ENCODE results near the gene ENOX2.
"Not testable (repeated sequence)": the region's sequence is repeated elsewhere in the genome, so short reads cannot be mapped to it uniquely, and the experiment has no call there.

ENOX2 gene

GRCh38 chrX:130799393-130799792, 103.6 kb downstream of the ENOX2 start:
- no peak for DNase-seq (ENCODE audit: extremely low spot score)
- TF ChIP-seq, protein P1, sequence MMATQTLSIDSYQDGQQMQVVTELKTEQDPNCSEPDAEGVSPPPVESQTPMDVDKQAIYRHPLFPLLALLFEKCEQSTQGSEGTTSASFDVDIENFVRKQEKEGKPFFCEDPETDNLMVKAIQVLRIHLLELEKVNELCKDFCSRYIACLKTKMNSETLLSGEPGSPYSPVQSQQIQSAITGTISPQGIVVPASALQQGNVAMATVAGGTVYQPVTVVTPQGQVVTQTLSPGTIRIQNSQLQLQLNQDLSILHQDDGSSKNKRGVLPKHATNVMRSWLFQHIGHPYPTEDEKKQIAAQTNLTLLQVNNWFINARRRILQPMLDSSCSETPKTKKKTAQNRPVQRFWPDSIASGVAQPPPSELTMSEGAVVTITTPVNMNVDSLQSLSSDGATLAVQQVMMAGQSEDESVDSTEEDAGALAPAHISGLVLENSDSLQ (IDR thresholded peaks at IDR 0.05), result no peak
- no peak for TF ChIP-seq BHLHE40 (IDR thresholded peaks at IDR 0.05; ENCODE audit: borderline replicate concordance)
- no peak for TF ChIP-seq SP1 (IDR thresholded peaks at IDR 0.05)
- no peak for TF ChIP-seq NFRKB (IDR thresholded peaks at IDR 0.05)
- TF ChIP-seq ELF4 (IDR thresholded peaks at IDR 0.05), result no peak
- TF ChIP-seq HDGF (IDR thresholded peaks at IDR 0.05; ENCODE audit: borderline replicate concordance), result no peak
- TF ChIP-seq LEF1 (IDR thresholded peaks at IDR 0.05; ENCODE audit: borderline replicate concordance), result no peak
- TF ChIP-seq SUZ12 (IDR thresholded peaks at IDR 0.05), result no peak
- no peak for TF ChIP-seq TARDBP (IDR thresholded peaks at IDR 0.05)
- no peak for TF ChIP-seq FOXM1 (IDR thresholded peaks at IDR 0.05; ENCODE audit: borderline replicate concordance)
- no peak for TF ChIP-seq FOXK2 (IDR thresholded peaks at IDR 0.05)
- no peak for TF ChIP-seq ARNT (IDR thresholded peaks at IDR 0.05)
- no peak for TF ChIP-seq FOXA1 (IDR thresholded peaks at IDR 0.05)
- TF ChIP-seq L3MBTL2 (conservative IDR thresholded peaks at IDR 0.05), result no peak
- ChIA-PET CTCF (no interaction called here), POLR2A (no interaction called here)

- no peak for DNase-seq (ENCODE audit: extremely low spot score)
- POLR2A ChIA-PET, result no interaction called here
- CTCF ChIA-PET, result interaction anchor here (0.6 to 0.7 kb wide), 2 partner anchors 49 to 718 kb away, joined by 3 to 4 read pairs; no protein-coding TSS in a partner anchor
These were observed 109.0 kb downstream of the ENOX2 start for GRCh38 chrX:130793975-130794374.

DNA sequence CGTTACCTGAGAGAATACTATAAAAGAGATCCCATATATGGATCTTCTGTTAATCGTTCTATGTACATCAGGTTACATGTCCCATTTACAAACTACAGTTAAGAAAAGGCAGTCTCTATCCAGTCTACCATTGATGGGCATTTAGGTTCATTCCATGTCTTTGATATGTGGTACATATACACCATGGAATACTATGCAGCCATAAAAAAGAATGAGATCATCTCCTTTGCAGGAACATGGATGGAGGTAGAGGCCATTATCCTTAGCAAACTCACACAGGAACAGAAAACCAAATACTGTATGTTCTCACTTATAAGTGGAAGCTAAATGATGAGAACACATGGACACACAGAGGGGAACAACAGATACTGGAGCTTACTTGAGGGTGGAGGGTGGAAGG, 111.1 kb downstream of the ENOX2 start:
- CTCF ChIA-PET, result not testable (repeated sequence)

More at GRCh38 chrX:130793975-130794374, 109.0 kb downstream of the ENOX2 start:
- TF ChIP-seq TARDBP (IDR thresholded peaks at IDR 0.05), result no peak
- TF ChIP-seq, protein P1 (IDR thresholded peaks at IDR 0.05), result peak; percentile 41

GRCh38 chrX:130789793-130790192, 113.2 kb downstream of the ENOX2 start:
- no peak for DNase-seq (ENCODE audit: extremely low spot score)
- TF ChIP-seq FOXM1 (IDR thresholded peaks at IDR 0.05; ENCODE audit: borderline replicate concordance) (no peak), CTBP1 (IDR thresholded peaks at IDR 0.05; ENCODE audit: borderline replicate concordance) (no peak), SUZ12 (IDR thresholded peaks at IDR 0.05) (no peak), SP1 (IDR thresholded peaks at IDR 0.05) (no peak), ELF4 (IDR thresholded peaks at IDR 0.05) (no peak)
- POLR2A ChIA-PET, result no interaction called here
- CTCF ChIA-PET, result no interaction called here

More for the DNA sequence above, 111.1 kb downstream of the ENOX2 start:
- DNase-seq (ENCODE audit: extremely low spot score); POLR2A ChIA-PET: not testable (repeated sequence)

- no peak for DNase-seq (ENCODE audit: extremely low spot score)
- CTCF ChIA-PET, result no interaction called here
- TF ChIP-seq, protein P1 (IDR thresholded peaks at IDR 0.05), result no peak
- TF ChIP-seq NFRKB (IDR thresholded peaks at IDR 0.05), result no peak
- TF ChIP-seq FOXA1 (IDR thresholded peaks at IDR 0.05), result no peak
- no peak for TF ChIP-seq ZNF384 (IDR thresholded peaks at IDR 0.05)
- no peak for TF ChIP-seq SP1 (IDR thresholded peaks at IDR 0.05)
- TF ChIP-seq BHLHE40 (IDR thresholded peaks at IDR 0.05; ENCODE audit: borderline replicate concordance), result no peak
- TF ChIP-seq FOXK2 (IDR thresholded peaks at IDR 0.05), result no peak
- no peak for TF ChIP-seq L3MBTL2 (conservative IDR thresholded peaks at IDR 0.05)
- TF ChIP-seq LEF1 (IDR thresholded peaks at IDR 0.05; ENCODE audit: borderline replicate concordance), result no peak
- no peak for TF ChIP-seq CTBP1 (IDR thresholded peaks at IDR 0.05; ENCODE audit: borderline replicate concordance)
- TF ChIP-seq FOXM1 (IDR thresholded peaks at IDR 0.05; ENCODE audit: borderline replicate concordance), result no peak
- TF ChIP-seq ELF4 (IDR thresholded peaks at IDR 0.05), result no peak
- no peak for TF ChIP-seq SUZ12 (IDR thresholded peaks at IDR 0.05)
- no peak for TF ChIP-seq HDGF (IDR thresholded peaks at IDR 0.05; ENCODE audit: borderline replicate concordance)
- TF ChIP-seq TARDBP (IDR thresholded peaks at IDR 0.05), result no peak
- no peak for TF ChIP-seq ARNT (IDR thresholded peaks at IDR 0.05)
- POLR2A ChIA-PET, result no interaction called here
These were observed 114.0 kb downstream of the ENOX2 start for GRCh38 chrX:130788786-130789581.

DNA sequence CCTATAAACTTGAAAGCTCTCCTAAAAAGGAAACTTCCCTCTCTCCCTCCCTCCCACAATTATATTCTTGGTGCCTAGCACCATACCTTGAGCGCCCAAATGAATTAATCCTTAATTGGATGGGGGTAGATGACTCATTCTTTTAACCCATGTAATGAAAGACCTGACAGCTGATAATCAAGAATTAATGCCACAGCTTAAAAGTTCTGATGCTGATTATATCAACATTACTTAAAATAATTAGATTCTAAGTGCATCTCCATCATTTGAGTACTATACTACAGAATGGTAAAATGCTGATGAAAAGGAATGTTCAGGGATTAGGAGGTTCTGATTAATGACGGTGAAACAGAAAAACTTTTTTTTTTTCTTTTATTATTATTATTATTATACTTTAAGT, 117.0 kb downstream of the ENOX2 start:
- ChIA-PET POLR2A (no interaction called here), CTCF (no interaction called here)
- TF ChIP-seq BHLHE40 (IDR thresholded peaks at IDR 0.05; ENCODE audit: borderline replicate concordance) (no peak), FOXK2 (IDR thresholded peaks at IDR 0.05) (no peak), TARDBP (IDR thresholded peaks at IDR 0.05) (no peak), SP1 (IDR thresholded peaks at IDR 0.05) (no peak), FOXA1 (IDR thresholded peaks at IDR 0.05) (no peak), L3MBTL2 (conservative IDR thresholded peaks at IDR 0.05) (no peak)
- DNase-seq (ENCODE audit: extremely low spot score), result no peak

DNA sequence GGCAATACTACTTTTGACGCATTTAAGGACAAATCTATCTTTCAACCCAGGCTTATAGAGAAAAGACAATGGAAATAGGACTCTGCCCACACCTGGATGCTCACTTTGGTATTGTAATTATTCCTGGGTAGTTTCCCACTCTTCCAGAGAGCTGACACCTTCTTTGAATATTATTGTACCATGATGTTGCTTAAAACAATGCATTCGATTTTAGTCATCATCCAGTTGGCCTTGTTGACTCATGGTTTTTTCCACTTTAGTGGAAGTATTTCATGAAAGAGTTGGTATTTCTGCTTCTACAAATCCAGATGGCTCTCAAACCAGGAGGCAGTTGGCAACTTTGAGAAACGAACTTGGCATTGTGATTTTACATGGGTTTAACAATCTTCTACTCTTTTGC, 124.2 kb downstream of the ENOX2 start:
- CTCF ChIA-PET, result no interaction called here
- TF ChIP-seq FOXM1 (IDR thresholded peaks at IDR 0.05; ENCODE audit: borderline replicate concordance), result no peak
- TF ChIP-seq TARDBP (IDR thresholded peaks at IDR 0.05), result no peak
- no peak for TF ChIP-seq NFRKB (IDR thresholded peaks at IDR 0.05)
- no peak for TF ChIP-seq SP1 (IDR thresholded peaks at IDR 0.05)
- no peak for TF ChIP-seq ELF4 (IDR thresholded peaks at IDR 0.05)
- POLR2A ChIA-PET, result no interaction called here

More for the DNA sequence above, 124.2 kb downstream of the ENOX2 start:
- no peak for DNase-seq (ENCODE audit: extremely low spot score)

All from HEK293T (cell line).